Liver (tissue), 9 donors: ENCODE results near the gene TTYH1. TPM values are rescaled to one million over a fixed set of nuclear protein-coding genes. Genes with fewer than 3 reads are reported as not detected.
A peak's percentile ranks its signal among the peaks of the same experiment; 100 is the strongest.

Experiments
- DNase-seq: peaks from one replicate; pipeline ENCODE4 v3.0.0-alpha.2; 2017; ENCODE audit warnings: low spot score
- H3K27ac ChIP-seq, 2 donors: one replicate each; pipeline ENCODE4 v1.7.0; 2013; ENCODE audit warnings: inconsistent platforms in 2 of 2, low read length in 2 of 2, control low read depth in 1 of 2, low read depth in 1 of 2, mild to moderate bottlenecking in 1 of 2
- H3K27me3 ChIP-seq, 4 donors: one replicate each; pipeline versions ENCODE4 v1.6.1 to v1.7.0; 2013; ENCODE audit warnings: low read length in 3 of 4, inconsistent platforms in 1 of 4, mild to moderate bottlenecking in 1 of 4, moderate library complexity in 1 of 4; ENCODE audit not compliant: control insufficient read depth in 4 of 4, insufficient read depth in 4 of 4
- H3K36me3 ChIP-seq, 4 donors: one replicate each; pipeline versions ENCODE4 v1.6.1 to v1.7.0; 2013; ENCODE audit warnings: low read length in 3 of 4, mild to moderate bottlenecking in 3 of 4, low read depth in 1 of 4, moderate library complexity in 1 of 4; ENCODE audit not compliant: control insufficient read depth in 4 of 4, insufficient read depth in 3 of 4
- H3K4me1 ChIP-seq, 4 donors: one replicate each; pipeline versions ENCODE4 v1.6.1 to v1.7.0; 2013; ENCODE audit warnings: low read length in 3 of 4, mild to moderate bottlenecking in 3 of 4, moderate library complexity in 1 of 4; ENCODE audit not compliant: control insufficient read depth in 4 of 4, insufficient read depth in 4 of 4
- H3K4me3 ChIP-seq, 3 donors: one replicate each; pipeline versions ENCODE4 v1.6.1 to v1.7.0; 2013; ENCODE audit warnings: low read length in 3 of 3, control low read depth in 1 of 3, low read depth in 1 of 3, mild to moderate bottlenecking in 1 of 3
- H3K9ac ChIP-seq, 2 donors: one replicate each; pipeline ENCODE4 v1.7.0; 2013; ENCODE audit warnings: low read length in 2 of 2, mild to moderate bottlenecking in 2 of 2, moderate library complexity in 2 of 2, control low read depth in 1 of 2, low read depth in 1 of 2
- H3K9me3 ChIP-seq, 4 donors: one replicate each; pipeline versions ENCODE4 v1.6.1 to v1.7.0; 2013; ENCODE audit warnings: low read length in 3 of 4; ENCODE audit not compliant: control insufficient read depth in 4 of 4
- EGR1 ChIP-seq, 2 donors: IDR thresholded peaks; 2 replicates each; pipeline ENCODE4 v1.6.1; 2016 to 2018; ENCODE audit warnings: antibody characterized with exemption in 2 of 2, low read depth in 2 of 2
- FOXA1 ChIP-seq: IDR thresholded peaks from 2 replicates; pipeline ENCODE4 v1.6.1; 2016; ENCODE audit warnings: antibody characterized with exemption
- FOXA2 ChIP-seq: IDR thresholded peaks from 2 replicates; pipeline ENCODE4 v1.6.1; 2016; ENCODE audit warnings: antibody characterized with exemption
- GABPA ChIP-seq, 2 donors: IDR thresholded peaks in 1 of 2; conservative IDR thresholded peaks in 1 of 2; 2 replicates each; pipeline ENCODE4 v1.6.1; 2016; ENCODE audit warnings: antibody characterized with exemption in 2 of 2, mild to moderate bottlenecking in 1 of 2, moderate library complexity in 1 of 2
- HNF4A ChIP-seq, 2 donors: conservative IDR thresholded peaks; 2 replicates each; pipeline ENCODE4 v1.6.1; 2016; ENCODE audit warnings: antibody characterized with exemption in 2 of 2, mild to moderate bottlenecking in 2 of 2
- HNF4G ChIP-seq: IDR thresholded peaks from 2 replicates; pipeline ENCODE4 v1.6.1; 2016; ENCODE audit warnings: antibody characterized with exemption
- JUND ChIP-seq, 2 donors: IDR thresholded peaks; 2 replicates each; pipeline ENCODE4 v1.6.1; 2016; ENCODE audit warnings: antibody characterized with exemption in 2 of 2
- RAD21 ChIP-seq, 2 donors: IDR thresholded peaks; 2 replicates each; pipeline ENCODE4 v1.6.1; 2016; ENCODE audit warnings: antibody characterized with exemption in 2 of 2, mild to moderate bottlenecking in 2 of 2
- TAF1 ChIP-seq: conservative IDR thresholded peaks from 2 replicates; pipeline ENCODE4 v1.6.1; 2016; ENCODE audit warnings: antibody characterized with exemption, mild to moderate bottlenecking
- YY1 ChIP-seq: IDR thresholded peaks from 2 replicates; pipeline ENCODE4 v1.6.1; 2016; ENCODE audit warnings: antibody characterized with exemption, mild to moderate bottlenecking
- WGBS: extraction: QIAGEN DNeasy Blood & Tissue Kit; methylation state at CpG from one replicate; pipeline ENCODE4 v1.1.7; 2013; 5-methylcytosine and 5-hydroxymethylcytosine counted together
- polyA plus RNA-seq, 2 donors: library from polyadenylated mRNA; stranded (reverse) in 1 of 2; unstranded in 1 of 2; fragments of 200-250 nt in 1 of 2; fragments of >200 nt in 1 of 2; fragmentation: Nextera tagmentation in 1 of 2; extraction: Ambion mirVana in 1 of 2; gene quantifications; one replicate each; pipeline versions ENCODE4 v1.2.1 to v1.2.3, GENCODE V29; 2013 to 2015
- total RNA-seq, 2 donors: library from RNA; depleted of rRNA; stranded (reverse); fragments of >200 nt; gene quantifications; one replicate each; pipeline ENCODE4 v1.2.3, GENCODE V29; 2014
- TF ChIP-seq, protein P1 (sequence below): IDR thresholded peaks from 2 replicates; pipeline ENCODE4 v1.6.1; 2016; ENCODE audit warnings: antibody characterized with exemption
- TF ChIP-seq, protein P2 (sequence below): fragments of 150-350 bp; IDR thresholded peaks from 2 replicates; pipeline ENCODE4 v1.5.1; 2017; ENCODE audit warnings: improper control_type of control experiment, low read depth, low read length; ENCODE audit not compliant: missing input control
- TF ChIP-seq, protein P3 (sequence below): IDR thresholded peaks from 2 replicates; pipeline ENCODE4 v1.6.1; 2016; ENCODE audit warnings: antibody characterized with exemption
- TF ChIP-seq, protein P4 (sequence below): IDR thresholded peaks from 2 replicates; pipeline ENCODE4 v1.6.1; 2016; ENCODE audit warnings: antibody characterized with exemption
- donor health status: healthy.
- donor health status: healthy.
- donor health status: healthy.
- donor health status: healthy.
- donor health status: healthy.

TTYH1 gene
- total and polyA plus RNA-seq, 4 donors: 0.28 to 1.1 (median 0.61) TPM

DNA sequence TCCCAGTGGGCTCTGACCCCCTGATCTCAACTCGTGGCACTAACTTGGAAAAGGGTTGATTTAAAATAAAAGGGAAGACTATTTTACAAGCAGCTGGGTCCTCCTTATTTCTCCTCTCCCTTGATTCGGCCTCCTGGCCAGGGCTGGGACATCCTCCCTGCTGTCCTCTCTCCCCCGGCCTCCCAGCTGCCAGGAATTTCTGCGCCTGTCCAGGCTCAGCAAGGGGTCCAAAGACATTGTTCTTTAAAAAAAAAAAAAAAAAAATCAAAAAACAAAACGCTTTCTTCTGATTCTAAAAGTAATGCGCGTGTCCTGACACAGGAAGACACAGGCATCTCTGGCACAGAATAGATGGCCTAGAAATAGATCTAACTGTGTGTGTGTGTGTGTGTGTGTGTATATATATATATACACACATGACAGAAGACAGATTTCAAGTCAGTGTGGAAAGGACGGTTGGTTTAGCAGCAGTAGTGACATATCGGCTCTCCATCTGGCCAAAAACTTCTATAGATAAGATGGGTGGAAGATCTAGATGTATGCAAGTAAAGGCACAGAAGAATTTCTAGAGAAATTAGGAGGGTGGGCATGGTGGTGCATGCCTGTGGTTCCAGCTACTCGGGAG lies 21.5 kb downstream of the TTYH1 start:
- H3K4me3 ChIP-seq: no peak overlapping the region
- no peaks in the 10 kb centered on the region for H3K9me3 ChIP-seq
- H3K9ac ChIP-seq: no peak overlapping the region
- no peak for TF ChIP-seq JUND (IDR thresholded peaks at IDR 0.05)
- no peak for TF ChIP-seq FOXA2
- TF ChIP-seq HNF4A (conservative IDR thresholded peaks at IDR 0.05): no peak
- no peak for TF ChIP-seq YY1
- no peak for TF ChIP-seq GABPA (IDR thresholded peaks at IDR 0.05 in 1 of 2, conservative IDR thresholded peaks at IDR 0.05 in 1 of 2)
- TF ChIP-seq, protein P1, sequence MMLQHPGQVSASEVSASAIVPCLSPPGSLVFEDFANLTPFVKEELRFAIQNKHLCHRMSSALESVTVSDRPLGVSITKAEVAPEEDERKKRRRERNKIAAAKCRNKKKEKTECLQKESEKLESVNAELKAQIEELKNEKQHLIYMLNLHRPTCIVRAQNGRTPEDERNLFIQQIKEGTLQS: no peak
- TF ChIP-seq FOXA1: no peak
- TF ChIP-seq, protein P2, sequence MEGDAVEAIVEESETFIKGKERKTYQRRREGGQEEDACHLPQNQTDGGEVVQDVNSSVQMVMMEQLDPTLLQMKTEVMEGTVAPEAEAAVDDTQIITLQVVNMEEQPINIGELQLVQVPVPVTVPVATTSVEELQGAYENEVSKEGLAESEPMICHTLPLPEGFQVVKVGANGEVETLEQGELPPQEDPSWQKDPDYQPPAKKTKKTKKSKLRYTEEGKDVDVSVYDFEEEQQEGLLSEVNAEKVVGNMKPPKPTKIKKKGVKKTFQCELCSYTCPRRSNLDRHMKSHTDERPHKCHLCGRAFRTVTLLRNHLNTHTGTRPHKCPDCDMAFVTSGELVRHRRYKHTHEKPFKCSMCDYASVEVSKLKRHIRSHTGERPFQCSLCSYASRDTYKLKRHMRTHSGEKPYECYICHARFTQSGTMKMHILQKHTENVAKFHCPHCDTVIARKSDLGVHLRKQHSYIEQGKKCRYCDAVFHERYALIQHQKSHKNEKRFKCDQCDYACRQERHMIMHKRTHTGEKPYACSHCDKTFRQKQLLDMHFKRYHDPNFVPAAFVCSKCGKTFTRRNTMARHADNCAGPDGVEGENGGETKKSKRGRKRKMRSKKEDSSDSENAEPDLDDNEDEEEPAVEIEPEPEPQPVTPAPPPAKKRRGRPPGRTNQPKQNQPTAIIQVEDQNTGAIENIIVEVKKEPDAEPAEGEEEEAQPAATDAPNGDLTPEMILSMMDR: no peak
- TF ChIP-seq, protein P3, sequence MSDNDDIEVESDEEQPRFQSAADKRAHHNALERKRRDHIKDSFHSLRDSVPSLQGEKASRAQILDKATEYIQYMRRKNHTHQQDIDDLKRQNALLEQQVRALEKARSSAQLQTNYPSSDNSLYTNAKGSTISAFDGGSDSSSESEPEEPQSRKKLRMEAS: no peak
- TF ChIP-seq EGR1 (IDR thresholded peaks at IDR 0.05; ENCODE audit: low read depth in 2 of 2): no peak
- no peak for TF ChIP-seq TAF1
- no peak for TF ChIP-seq HNF4G
- TF ChIP-seq RAD21 (IDR thresholded peaks at IDR 0.05): no peak
- TF ChIP-seq, protein P4, sequence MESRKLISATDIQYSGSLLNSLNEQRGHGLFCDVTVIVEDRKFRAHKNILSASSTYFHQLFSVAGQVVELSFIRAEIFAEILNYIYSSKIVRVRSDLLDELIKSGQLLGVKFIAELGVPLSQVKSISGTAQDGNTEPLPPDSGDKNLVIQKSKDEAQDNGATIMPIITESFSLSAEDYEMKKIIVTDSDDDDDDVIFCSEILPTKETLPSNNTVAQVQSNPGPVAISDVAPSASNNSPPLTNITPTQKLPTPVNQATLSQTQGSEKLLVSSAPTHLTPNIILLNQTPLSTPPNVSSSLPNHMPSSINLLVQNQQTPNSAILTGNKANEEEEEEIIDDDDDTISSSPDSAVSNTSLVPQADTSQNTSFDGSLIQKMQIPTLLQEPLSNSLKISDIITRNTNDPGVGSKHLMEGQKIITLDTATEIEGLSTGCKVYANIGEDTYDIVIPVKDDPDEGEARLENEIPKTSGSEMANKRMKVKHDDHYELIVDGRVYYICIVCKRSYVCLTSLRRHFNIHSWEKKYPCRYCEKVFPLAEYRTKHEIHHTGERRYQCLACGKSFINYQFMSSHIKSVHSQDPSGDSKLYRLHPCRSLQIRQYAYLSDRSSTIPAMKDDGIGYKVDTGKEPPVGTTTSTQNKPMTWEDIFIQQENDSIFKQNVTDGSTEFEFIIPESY: no peak
- peaks cover 0 to 4% (median 0%) of the 10 kb centered on the region in 4 donors for H3K36me3 ChIP-seq
- no peaks in the 10 kb centered on the region for H3K27me3 ChIP-seq
- no peak for DNase-seq
- no peak overlapping the region for H3K27ac ChIP-seq
- peaks cover 0 to 6% (median 4%) of the 10 kb centered on the region in 4 donors for H3K4me1 ChIP-seq
- 86% methylated on average over 10 of the region's 10 CpGs for WGBS

DNA sequence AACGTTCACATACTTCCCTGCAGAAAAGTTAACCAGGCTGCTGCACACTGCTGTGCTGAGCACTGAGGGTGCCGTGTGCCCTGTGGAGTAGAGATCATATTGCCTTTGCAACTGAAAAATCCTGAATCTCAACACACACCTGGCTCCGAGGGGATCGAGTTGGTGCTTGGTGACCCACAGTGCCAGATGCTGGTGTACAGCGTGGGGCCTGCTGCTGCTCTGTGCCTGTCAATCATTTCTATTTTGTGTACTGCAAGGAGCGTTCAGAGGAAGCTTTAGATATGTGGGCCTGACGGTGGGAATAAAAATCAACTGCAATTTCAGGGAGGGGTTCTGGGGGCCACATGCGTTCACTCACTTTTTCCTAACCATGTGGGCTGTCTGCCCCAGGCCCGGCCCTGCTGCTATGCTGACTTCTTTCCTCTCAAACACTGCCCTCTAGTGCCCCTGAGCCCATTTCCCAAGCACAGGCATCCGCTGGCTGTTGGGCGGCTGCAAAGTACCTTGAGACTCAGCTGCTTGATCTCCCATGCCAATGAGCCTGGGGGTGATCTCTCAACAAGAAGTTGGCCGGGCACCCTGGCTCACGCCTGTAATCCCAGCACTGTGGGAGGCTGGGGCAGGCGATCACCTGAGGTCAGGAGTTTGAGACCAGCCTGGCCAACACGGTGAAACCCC lies 24.0 kb downstream of the TTYH1 start:
- TF ChIP-seq RAD21 (IDR thresholded peaks at IDR 0.05) (peak in 1 of 2 donors; percentile 51), TAF1 (no peak)
- TF ChIP-seq, protein P2: peak; percentile 12
- no peaks in the 10 kb centered on the region for H3K27me3 ChIP-seq
- no peak overlapping the region for H3K27ac ChIP-seq
- H3K4me1 ChIP-seq: peaks cover 0 to 6% (median 4%) of the 10 kb centered on the region in 4 donors
- H3K36me3 ChIP-seq: peaks cover 0 to 4% (median under 1%) of the 10 kb centered on the region in 4 donors
- H3K9me3 ChIP-seq: no peaks in the 10 kb centered on the region
- DNase-seq: no peak
- H3K4me3 ChIP-seq: no peak overlapping the region
- H3K9ac ChIP-seq: no peak overlapping the region
- 81% methylated on average over 15 of the region's 15 CpGs for WGBS
